GM21360 (cell line): ENCODE data around the gene UCMA.
"Not testable (repeated sequence)": the region's sequence is repeated elsewhere in the genome, so short reads cannot be mapped to it uniquely, and the experiment has no call there.

Source experiments
- ATAC-seq: cut with Tn5 transposase; IDR thresholded peaks from one replicate; pipeline ENCODE4 v1.9.1; 2021; ENCODE audit warnings: mild to moderate bottlenecking, moderate library complexity; ENCODE audit not compliant: unreplicated experiment

Gene UCMA

GRCh38 chr10:13234172-13234571 is at the start of gene UCMA:
TSS of gene UCMA (minus strand) at chr10:13234374. CDS start at chr10:13234258, 116 bp downstream.
- no peak for ATAC-seq

- ATAC-seq: not testable (repeated sequence)
Measured at GRCh38 chr10:13282348-13282747, 48.2 kb upstream of the UCMA start.

GRCh38 chr10:13276749-13277365 is 42.7 kb upstream of the UCMA start:
- ATAC-seq: no peak

GRCh38 chr10:13276146-13276545 is 42.0 kb upstream of the UCMA start:
- ATAC-seq: not testable (repeated sequence)

- no peak for ATAC-seq
Measured at GRCh38 chr10:13272164-13272571, 38.0 kb upstream of the UCMA start.

GRCh38 chr10:13271552-13272163 is 37.5 kb upstream of the UCMA start:
- no peak for ATAC-seq

- ATAC-seq: no peak
Measured at GRCh38 chr10:13270877-13271551, 36.8 kb upstream of the UCMA start.

GRCh38 chr10:13268841-13269240 is 34.7 kb upstream of the UCMA start:
- ATAC-seq: no peak

- ATAC-seq: no peak
Measured at GRCh38 chr10:13268310-13268709, 34.1 kb upstream of the UCMA start.

GRCh38 chr10:13263591-13263990 is 29.4 kb upstream of the UCMA start:
- ATAC-seq: no peak

- no peak for ATAC-seq
Measured at GRCh38 chr10:13262433-13262832, 28.3 kb upstream of the UCMA start.

GRCh38 chr10:13257621-13258140 is 23.5 kb upstream of the UCMA start:
- no peak for ATAC-seq

- ATAC-seq: no peak
Measured at GRCh38 chr10:13256627-13257026, 22.5 kb upstream of the UCMA start.

- no peak for ATAC-seq
Measured at GRCh38 chr10:13253726-13254125, 19.6 kb upstream of the UCMA start.

GRCh38 chr10:13247784-13248183 is 13.6 kb upstream of the UCMA start:
- ATAC-seq: no peak

- no peak for ATAC-seq
Measured at GRCh38 chr10:13247246-13247645, 13.1 kb upstream of the UCMA start.

- not testable (repeated sequence) for ATAC-seq
Measured at GRCh38 chr10:13242260-13242659, 8.1 kb upstream of the UCMA start.

GRCh38 chr10:13241613-13242012 is 7.4 kb upstream of the UCMA start:
- ATAC-seq: no peak

GRCh38 chr10:13239923-13240322 is 5.7 kb upstream of the UCMA start:
- no peak for ATAC-seq

GRCh38 chr10:13238271-13239077 is 4.3 kb upstream of the UCMA start:
- no peak for ATAC-seq

- no peak for ATAC-seq
Measured at GRCh38 chr10:13236638-13237037, 2.5 kb upstream of the UCMA start.
